ENCODE measurements around the gene ZNF341. TPM values are rescaled to one million over a fixed set of nuclear protein-coding genes. Genes with fewer than 3 reads are reported as not detected.

Gene ZNF341
- total and polyA plus RNA-seq, 2 experiments from 2014 or later = 4.3 to 6.1 TPM

- H3K4me1 Mint-ChIP-seq = peaks cover 13% of the 10 kb centered on the region
- no peak overlapping the region for H3K27ac ChIP-seq (ENCODE audit: low read depth)
- peaks cover 20% of the 10 kb centered on the region for H3K79me2 ChIP-seq (replicated peaks; ENCODE audit: insufficient read depth)
- H3K27me3 ChIP-seq (ENCODE audit: insufficient read depth) = no peaks in the 10 kb centered on the region
- no peak overlapping the region for H3K4me3 Mint-ChIP-seq
- peaks cover 5% of the 10 kb centered on the region for H3K27me3 Mint-ChIP-seq (ENCODE audit: insufficient read depth, low read depth, poor library complexity)
- H3K9me3 Mint-ChIP-seq = no peaks in the 10 kb centered on the region
- DNase-seq (ENCODE audit: low spot score) (no peak), ATAC-seq (no peak)
- no peak overlapping the region for H2AFZ ChIP-seq
- H3K9me2 ChIP-seq (ENCODE audit: insufficient read depth) = no peaks in the 10 kb centered on the region
- H3K27ac Mint-ChIP-seq = no peak overlapping the region
- peaks cover 7% of the 10 kb centered on the region for H4K20me1 ChIP-seq (replicated peaks; ENCODE audit: insufficient read depth)
- H3K4me2 ChIP-seq = no peak overlapping the region
- no peaks in the 10 kb centered on the region; the same call in 2 of the 3 replicates for H3K36me3 Mint-ChIP-seq (ENCODE audit: low read depth)
- peaks cover 7% of the 10 kb centered on the region for H3K4me1 ChIP-seq (ENCODE audit: insufficient read depth)
- no peaks in the 10 kb centered on the region for H3F3A ChIP-seq (replicated peaks; ENCODE audit: low read depth)
- no peak for TF ChIP-seq EZH2 (IDR thresholded peaks at IDR 0.05; ENCODE audit: low read depth, unreplicated experiment)
- no peak for TF ChIP-seq ZNF114 (CRISPR knock-in tag; IDR thresholded peaks at IDR 0.05)
- TF ChIP-seq ETS1 (IDR thresholded peaks at IDR 0.05) = no peak
- no peak for TF ChIP-seq ZNF331 (CRISPR knock-in tag; IDR thresholded peaks at IDR 0.05; ENCODE audit: low read depth)
- no peaks in the 10 kb centered on the region for H3K36me3 ChIP-seq (ENCODE audit: insufficient read depth)
- H3K4me3 ChIP-seq = no peak overlapping the region
These were observed 76.6 kb downstream of the ZNF341 start for GRCh38 chr20:33808388-33808787.

- peaks cover 24% of the 10 kb centered on the region for H4K20me1 ChIP-seq (replicated peaks; ENCODE audit: insufficient read depth)
- H3K4me1 ChIP-seq (ENCODE audit: insufficient read depth) = peaks cover 14% of the 10 kb centered on the region
- DNase-seq (ENCODE audit: low spot score) = no peak
- no peak overlapping the region for H3K4me2 ChIP-seq
- H3K36me3 Mint-ChIP-seq (ENCODE audit: low read depth) = peaks cover 3% of the 10 kb centered on the region; the same call in 1 of the 3 replicates
- no peak overlapping the region for H3K27ac ChIP-seq (ENCODE audit: low read depth)
- ATAC-seq = no peak
- peaks cover 24% of the 10 kb centered on the region for H3K4me1 Mint-ChIP-seq
- H2AFZ ChIP-seq = peak overlapping the region; percentile 39; the same call in 1 of the 2 replicates
- no peaks in the 10 kb centered on the region for H3K27me3 ChIP-seq (ENCODE audit: insufficient read depth)
- no peak overlapping the region for H3K4me3 ChIP-seq
- no peaks in the 10 kb centered on the region for H3F3A ChIP-seq (replicated peaks; ENCODE audit: low read depth)
- no peaks in the 10 kb centered on the region for H3K9me3 Mint-ChIP-seq
- no peak overlapping the region for H3K4me3 Mint-ChIP-seq
- no peaks in the 10 kb centered on the region for H3K9me2 ChIP-seq (ENCODE audit: insufficient read depth)
- H3K36me3 ChIP-seq (ENCODE audit: insufficient read depth) = no peaks in the 10 kb centered on the region
- H3K79me2 ChIP-seq (replicated peaks; ENCODE audit: insufficient read depth) = peaks cover 39% of the 10 kb centered on the region
- H3K27me3 Mint-ChIP-seq (ENCODE audit: insufficient read depth, low read depth, poor library complexity) = peaks cover 4% of the 10 kb centered on the region
- no peak overlapping the region for H3K27ac Mint-ChIP-seq
- TF ChIP-seq REST (IDR thresholded peaks at IDR 0.05; ENCODE audit: unreplicated experiment) (no peak), NANOG (IDR thresholded peaks at IDR 0.05; ENCODE audit: borderline replicate concordance) (no peak), ZNF114 (CRISPR knock-in tag; IDR thresholded peaks at IDR 0.05) (no peak), ZNF331 (CRISPR knock-in tag; IDR thresholded peaks at IDR 0.05; ENCODE audit: low read depth) (no peak), JUNB (IDR thresholded peaks at IDR 0.05; ENCODE audit: unreplicated experiment) (no peak), EZH2 (IDR thresholded peaks at IDR 0.05; ENCODE audit: low read depth, unreplicated experiment) (no peak), STAT1 (IDR thresholded peaks at IDR 0.05; ENCODE audit: unreplicated experiment) (no peak), ETS1 (IDR thresholded peaks at IDR 0.05) (no peak), CTCF (conservative IDR thresholded peaks at IDR 0.05; ENCODE audit: low read depth in 2 of 2) (no peak), CREB1 (CRISPR knock-in tag; IDR thresholded peaks at IDR 0.05; ENCODE audit: low read depth) (no peak)
These were observed 78.5 kb downstream of the ZNF341 start for GRCh38 chr20:33810259-33810658.

Data from GM23338 (cell line).